ENCODE data around the gene SMAD5. TPM values are rescaled to one million over a fixed set of nuclear protein-coding genes. Genes with fewer than 3 reads are reported as not detected.

The SMAD5 gene
- total and polyA plus RNA-seq, 2 experiments from 2014 or later, result 37.5 to 56.6 TPM

DNA sequence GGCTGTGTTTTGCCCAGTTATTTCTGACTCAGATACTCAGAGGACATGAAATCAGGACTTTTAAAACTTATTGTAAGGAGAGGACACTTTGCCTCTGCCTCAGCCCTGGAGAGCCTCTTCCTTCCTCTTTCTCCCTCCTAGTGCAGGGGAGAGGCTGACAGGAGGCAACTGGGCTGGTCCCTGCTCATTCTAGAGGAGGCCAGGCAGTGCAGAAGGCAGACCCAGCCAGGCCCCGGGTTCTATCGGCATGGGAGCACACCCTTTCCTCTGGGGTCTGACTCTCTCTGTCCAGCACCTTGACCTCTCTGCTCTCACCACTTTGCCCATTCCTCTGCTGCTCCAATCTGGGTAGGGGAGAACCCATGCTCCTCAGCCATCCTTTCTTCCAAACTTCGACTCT lies 76.3 kb downstream of the SMAD5 start:
- Histone ChIP-seq H3K27ac (ENCODE audit: low read depth) (no peak overlapping the region), H3K4me2 (no peak overlapping the region), H4K20me1 (replicated peaks; ENCODE audit: insufficient read depth) (no peaks in the 10 kb centered on the region), H3K36me3 (ENCODE audit: insufficient read depth) (no peaks in the 10 kb centered on the region), H3K27me3 (ENCODE audit: insufficient read depth) (peaks cover 52% of the 10 kb centered on the region), H3K4me3 (no peak overlapping the region), H2AFZ (no peak overlapping the region), H3F3A (replicated peaks; ENCODE audit: low read depth) (no peaks in the 10 kb centered on the region), H3K79me2 (replicated peaks; ENCODE audit: insufficient read depth) (no peaks in the 10 kb centered on the region), H3K4me1 (ENCODE audit: insufficient read depth) (no peaks in the 10 kb centered on the region; the same call in 1 of the 2 replicates), H3K9me2 (ENCODE audit: insufficient read depth) (no peaks in the 10 kb centered on the region)
- Mint-ChIP-seq H3K4me3 (no peak overlapping the region), H3K27me3 (ENCODE audit: insufficient read depth, low read depth, poor library complexity) (peaks cover 62% of the 10 kb centered on the region), H3K36me3 (ENCODE audit: low read depth) (peaks cover 7% of the 10 kb centered on the region; the same call in 2 of the 3 replicates), H3K9me3 (peaks cover 15% of the 10 kb centered on the region; the same call in 2 of the 3 replicates), H3K27ac (no peak overlapping the region), H3K4me1 (peaks cover 10% of the 10 kb centered on the region)
- TF ChIP-seq STAT1 (IDR thresholded peaks at IDR 0.05; ENCODE audit: unreplicated experiment) (no peak), EZH2 (IDR thresholded peaks at IDR 0.05; ENCODE audit: low read depth, unreplicated experiment) (no peak), EZH2phosphoT487 (IDR thresholded peaks at IDR 0.05; ENCODE audit: unreplicated experiment) (no peak), JUNB (IDR thresholded peaks at IDR 0.05; ENCODE audit: unreplicated experiment) (no peak), NANOG (IDR thresholded peaks at IDR 0.05; ENCODE audit: borderline replicate concordance) (no peak), ZNF331 (CRISPR knock-in tag; IDR thresholded peaks at IDR 0.05; ENCODE audit: low read depth) (no peak), POLR2AphosphoS5 (IDR thresholded peaks at IDR 0.05; ENCODE audit: low read depth) (no peak), CREB1 (CRISPR knock-in tag; IDR thresholded peaks at IDR 0.05; ENCODE audit: low read depth) (no peak), ZNF114 (CRISPR knock-in tag; IDR thresholded peaks at IDR 0.05) (no peak)
- TF ChIP-seq, protein P1, sequence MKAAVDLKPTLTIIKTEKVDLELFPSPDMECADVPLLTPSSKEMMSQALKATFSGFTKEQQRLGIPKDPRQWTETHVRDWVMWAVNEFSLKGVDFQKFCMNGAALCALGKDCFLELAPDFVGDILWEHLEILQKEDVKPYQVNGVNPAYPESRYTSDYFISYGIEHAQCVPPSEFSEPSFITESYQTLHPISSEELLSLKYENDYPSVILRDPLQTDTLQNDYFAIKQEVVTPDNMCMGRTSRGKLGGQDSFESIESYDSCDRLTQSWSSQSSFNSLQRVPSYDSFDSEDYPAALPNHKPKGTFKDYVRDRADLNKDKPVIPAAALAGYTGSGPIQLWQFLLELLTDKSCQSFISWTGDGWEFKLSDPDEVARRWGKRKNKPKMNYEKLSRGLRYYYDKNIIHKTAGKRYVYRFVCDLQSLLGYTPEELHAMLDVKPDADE (IDR thresholded peaks at IDR 0.05), result no peak
- TF ChIP-seq, protein P2, sequence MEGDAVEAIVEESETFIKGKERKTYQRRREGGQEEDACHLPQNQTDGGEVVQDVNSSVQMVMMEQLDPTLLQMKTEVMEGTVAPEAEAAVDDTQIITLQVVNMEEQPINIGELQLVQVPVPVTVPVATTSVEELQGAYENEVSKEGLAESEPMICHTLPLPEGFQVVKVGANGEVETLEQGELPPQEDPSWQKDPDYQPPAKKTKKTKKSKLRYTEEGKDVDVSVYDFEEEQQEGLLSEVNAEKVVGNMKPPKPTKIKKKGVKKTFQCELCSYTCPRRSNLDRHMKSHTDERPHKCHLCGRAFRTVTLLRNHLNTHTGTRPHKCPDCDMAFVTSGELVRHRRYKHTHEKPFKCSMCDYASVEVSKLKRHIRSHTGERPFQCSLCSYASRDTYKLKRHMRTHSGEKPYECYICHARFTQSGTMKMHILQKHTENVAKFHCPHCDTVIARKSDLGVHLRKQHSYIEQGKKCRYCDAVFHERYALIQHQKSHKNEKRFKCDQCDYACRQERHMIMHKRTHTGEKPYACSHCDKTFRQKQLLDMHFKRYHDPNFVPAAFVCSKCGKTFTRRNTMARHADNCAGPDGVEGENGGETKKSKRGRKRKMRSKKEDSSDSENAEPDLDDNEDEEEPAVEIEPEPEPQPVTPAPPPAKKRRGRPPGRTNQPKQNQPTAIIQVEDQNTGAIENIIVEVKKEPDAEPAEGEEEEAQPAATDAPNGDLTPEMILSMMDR (conservative IDR thresholded peaks at IDR 0.05; ENCODE audit: low read depth in 2 of 2), result no peak
- TF ChIP-seq, protein P3, sequence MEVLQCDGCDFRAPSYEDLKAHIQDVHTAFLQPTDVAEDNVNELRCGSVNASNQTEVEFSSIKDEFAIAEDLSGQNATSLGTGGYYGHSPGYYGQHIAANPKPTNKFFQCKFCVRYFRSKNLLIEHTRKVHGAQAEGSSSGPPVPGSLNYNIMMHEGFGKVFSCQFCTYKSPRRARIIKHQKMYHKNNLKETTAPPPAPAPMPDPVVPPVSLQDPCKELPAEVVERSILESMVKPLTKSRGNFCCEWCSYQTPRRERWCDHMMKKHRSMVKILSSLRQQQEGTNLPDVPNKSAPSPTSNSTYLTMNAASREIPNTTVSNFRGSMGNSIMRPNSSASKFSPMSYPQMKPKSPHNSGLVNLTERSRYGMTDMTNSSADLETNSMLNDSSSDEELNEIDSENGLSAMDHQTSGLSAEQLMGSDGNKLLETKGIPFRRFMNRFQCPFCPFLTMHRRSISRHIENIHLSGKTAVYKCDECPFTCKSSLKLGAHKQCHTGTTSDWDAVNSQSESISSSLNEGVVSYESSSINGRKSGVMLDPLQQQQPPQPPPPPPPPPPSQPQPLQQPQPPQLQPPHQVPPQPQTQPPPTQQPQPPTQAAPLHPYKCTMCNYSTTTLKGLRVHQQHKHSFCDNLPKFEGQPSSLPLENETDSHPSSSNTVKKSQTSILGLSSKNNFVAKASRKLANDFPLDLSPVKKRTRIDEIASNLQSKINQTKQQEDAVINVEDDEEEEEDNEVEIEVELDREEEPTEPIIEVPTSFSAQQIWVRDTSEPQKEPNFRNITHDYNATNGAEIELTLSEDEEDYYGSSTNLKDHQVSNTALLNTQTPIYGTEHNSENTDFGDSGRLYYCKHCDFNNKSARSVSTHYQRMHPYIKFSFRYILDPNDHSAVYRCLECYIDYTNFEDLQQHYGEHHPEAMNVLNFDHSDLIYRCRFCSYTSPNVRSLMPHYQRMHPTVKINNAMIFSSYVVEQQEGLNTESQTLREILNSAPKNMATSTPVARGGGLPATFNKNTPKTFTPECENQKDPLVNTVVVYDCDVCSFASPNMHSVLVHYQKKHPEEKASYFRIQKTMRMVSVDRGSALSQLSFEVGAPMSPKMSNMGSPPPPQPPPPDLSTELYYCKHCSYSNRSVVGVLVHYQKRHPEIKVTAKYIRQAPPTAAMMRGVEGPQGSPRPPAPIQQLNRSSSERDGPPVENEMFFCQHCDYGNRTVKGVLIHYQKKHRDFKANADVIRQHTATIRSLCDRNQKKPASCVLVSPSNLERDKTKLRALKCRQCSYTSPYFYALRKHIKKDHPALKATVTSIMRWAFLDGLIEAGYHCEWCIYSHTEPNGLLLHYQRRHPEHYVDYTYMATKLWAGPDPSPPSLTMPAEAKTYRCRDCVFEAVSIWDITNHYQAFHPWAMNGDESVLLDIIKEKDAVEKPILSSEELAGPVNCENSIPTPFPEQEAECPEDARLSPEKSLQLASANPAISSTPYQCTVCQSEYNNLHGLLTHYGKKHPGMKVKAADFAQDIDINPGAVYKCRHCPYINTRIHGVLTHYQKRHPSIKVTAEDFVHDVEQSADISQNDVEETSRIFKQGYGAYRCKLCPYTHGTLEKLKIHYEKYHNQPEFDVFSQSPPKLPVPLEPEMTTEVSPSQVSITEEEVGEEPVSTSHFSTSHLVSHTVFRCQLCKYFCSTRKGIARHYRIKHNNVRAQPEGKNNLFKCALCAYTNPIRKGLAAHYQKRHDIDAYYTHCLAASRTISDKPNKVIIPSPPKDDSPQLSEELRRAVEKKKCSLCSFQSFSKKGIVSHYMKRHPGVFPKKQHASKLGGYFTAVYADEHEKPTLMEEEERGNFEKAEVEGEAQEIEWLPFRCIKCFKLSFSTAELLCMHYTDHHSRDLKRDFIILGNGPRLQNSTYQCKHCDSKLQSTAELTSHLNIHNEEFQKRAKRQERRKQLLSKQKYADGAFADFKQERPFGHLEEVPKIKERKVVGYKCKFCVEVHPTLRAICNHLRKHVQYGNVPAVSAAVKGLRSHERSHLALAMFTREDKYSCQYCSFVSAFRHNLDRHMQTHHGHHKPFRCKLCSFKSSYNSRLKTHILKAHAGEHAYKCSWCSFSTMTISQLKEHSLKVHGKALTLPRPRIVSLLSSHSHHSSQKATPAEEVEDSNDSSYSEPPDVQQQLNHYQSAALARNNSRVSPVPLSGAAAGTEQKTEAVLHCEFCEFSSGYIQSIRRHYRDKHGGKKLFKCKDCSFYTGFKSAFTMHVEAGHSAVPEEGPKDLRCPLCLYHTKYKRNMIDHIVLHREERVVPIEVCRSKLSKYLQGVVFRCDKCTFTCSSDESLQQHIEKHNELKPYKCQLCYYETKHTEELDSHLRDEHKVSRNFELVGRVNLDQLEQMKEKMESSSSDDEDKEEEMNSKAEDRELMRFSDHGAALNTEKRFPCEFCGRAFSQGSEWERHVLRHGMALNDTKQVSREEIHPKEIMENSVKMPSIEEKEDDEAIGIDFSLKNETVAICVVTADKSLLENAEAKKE (CRISPR knock-in tag; IDR thresholded peaks at IDR 0.05), result no peak
- TF ChIP-seq, protein P4, sequence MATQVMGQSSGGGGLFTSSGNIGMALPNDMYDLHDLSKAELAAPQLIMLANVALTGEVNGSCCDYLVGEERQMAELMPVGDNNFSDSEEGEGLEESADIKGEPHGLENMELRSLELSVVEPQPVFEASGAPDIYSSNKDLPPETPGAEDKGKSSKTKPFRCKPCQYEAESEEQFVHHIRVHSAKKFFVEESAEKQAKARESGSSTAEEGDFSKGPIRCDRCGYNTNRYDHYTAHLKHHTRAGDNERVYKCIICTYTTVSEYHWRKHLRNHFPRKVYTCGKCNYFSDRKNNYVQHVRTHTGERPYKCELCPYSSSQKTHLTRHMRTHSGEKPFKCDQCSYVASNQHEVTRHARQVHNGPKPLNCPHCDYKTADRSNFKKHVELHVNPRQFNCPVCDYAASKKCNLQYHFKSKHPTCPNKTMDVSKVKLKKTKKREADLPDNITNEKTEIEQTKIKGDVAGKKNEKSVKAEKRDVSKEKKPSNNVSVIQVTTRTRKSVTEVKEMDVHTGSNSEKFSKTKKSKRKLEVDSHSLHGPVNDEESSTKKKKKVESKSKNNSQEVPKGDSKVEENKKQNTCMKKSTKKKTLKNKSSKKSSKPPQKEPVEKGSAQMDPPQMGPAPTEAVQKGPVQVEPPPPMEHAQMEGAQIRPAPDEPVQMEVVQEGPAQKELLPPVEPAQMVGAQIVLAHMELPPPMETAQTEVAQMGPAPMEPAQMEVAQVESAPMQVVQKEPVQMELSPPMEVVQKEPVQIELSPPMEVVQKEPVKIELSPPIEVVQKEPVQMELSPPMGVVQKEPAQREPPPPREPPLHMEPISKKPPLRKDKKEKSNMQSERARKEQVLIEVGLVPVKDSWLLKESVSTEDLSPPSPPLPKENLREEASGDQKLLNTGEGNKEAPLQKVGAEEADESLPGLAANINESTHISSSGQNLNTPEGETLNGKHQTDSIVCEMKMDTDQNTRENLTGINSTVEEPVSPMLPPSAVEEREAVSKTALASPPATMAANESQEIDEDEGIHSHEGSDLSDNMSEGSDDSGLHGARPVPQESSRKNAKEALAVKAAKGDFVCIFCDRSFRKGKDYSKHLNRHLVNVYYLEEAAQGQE (IDR thresholded peaks at IDR 0.05; ENCODE audit: unreplicated experiment), result no peak
- ATAC-seq, result no peak
- DNase-seq (ENCODE audit: low spot score), result no peak
